Activated T-helper 1 cell treated with Interleukin-2 at 50 U/mL for 16 hours (primary cell): ENCODE data around the gene NHLH2.

Experiments
- DNase-seq: peaks from one replicate; pipeline ENCODE4 v3.0.0-alpha.2; 2020; ENCODE audit warnings: low read depth

Gene NHLH2

GRCh38 chr1:115802416-115802815 is 38.5 kb downstream of the NHLH2 start:
- DNase-seq, result no peak

GRCh38 chr1:115797486-115797885 is 43.4 kb downstream of the NHLH2 start:
- DNase-seq, result no peak

DNA sequence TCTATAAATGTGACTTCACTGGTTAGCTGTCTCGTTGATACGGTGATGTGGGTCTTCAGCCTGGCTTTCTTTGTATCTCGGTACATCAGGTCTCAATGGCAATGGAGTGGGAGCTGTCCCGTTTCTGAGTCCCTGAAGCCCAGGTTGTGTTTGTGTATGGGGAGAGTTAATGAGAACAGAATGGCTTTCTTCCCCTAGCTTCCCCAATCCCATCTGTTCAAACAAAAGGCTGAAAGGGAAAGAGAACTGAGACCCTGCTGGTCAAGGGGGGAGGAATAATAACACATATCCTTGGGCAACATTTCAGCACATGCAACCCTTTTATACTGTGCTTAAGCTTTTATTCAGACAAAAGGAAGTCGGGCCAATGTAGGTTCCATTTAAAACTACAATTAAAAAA is 44.0 kb downstream of the NHLH2 start:
- no peak for DNase-seq

GRCh38 chr1:115796036-115796435 is 44.9 kb downstream of the NHLH2 start:
- DNase-seq, result no peak

DNA sequence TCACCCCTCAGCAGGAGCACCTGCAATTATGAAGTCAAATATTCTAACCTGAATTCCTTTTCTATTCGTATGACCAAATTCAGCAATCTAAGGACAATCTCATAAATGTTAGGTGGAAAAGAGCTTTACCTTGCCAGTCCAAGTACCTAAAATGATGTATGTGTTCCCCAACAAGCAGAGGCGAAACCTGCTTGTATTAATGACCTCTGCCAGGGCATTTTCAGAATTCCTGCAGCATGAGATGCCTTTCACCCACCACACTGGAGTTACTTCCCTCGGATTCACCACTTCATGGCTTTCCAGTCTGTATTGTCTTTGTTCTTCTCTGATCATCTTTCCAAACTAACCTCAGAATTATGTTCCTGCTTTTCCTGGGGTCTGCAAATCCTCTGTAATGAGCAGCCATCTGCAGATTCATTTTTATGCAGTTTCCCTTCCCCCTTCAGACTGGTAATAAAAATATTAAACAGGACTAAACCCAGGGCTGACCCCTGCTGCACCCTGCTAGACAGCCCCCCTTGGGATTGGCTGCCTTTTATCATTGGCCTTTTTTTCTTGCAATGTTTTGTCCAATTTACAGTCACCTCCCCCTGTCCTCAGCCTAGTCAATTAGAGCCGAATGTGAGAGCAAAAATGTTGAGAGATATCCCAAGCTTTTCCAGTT is 45.8 kb downstream of the NHLH2 start:
- no peak for DNase-seq

DNA sequence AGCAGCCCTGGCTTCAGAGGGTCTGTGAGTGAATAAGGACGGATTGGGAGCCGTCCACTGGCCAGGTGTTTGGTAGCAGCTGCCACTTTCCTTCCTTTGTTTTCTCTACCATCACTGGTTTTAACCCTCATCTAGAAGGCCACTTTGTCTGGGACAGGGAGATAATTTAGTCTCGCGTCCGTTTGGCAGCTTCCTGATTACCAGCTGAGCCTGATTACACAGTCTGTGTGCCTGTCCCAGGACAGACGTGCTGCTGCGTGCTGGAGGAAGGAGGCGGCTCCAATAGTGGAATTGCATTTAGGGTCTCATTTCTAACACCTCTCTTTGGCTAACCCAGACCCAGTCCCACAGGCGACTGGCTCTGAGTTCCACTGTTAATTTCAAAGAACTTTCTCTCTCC is 47.8 kb downstream of the NHLH2 start:
- DNase-seq, result no peak

- DNase-seq, result no peak
Measured at GRCh38 chr1:115791816-115792215, 49.1 kb downstream of the NHLH2 start.

- no peak for DNase-seq
Measured at GRCh38 chr1:115790846-115791245, 50.1 kb downstream of the NHLH2 start.

GRCh38 chr1:115790356-115790755 is 50.6 kb downstream of the NHLH2 start:
- no peak for DNase-seq
